ENCODE data around the gene BICC1.

- no peak for TF ChIP-seq CTCF (IDR thresholded peaks at IDR 0.05)
- TF ChIP-seq POLR2AphosphoS5 (IDR thresholded peaks at IDR 0.05) = no peak
- TF ChIP-seq POLR2A (IDR thresholded peaks at IDR 0.05) = no peak
- TF ChIP-seq EP300 (IDR thresholded peaks at IDR 0.05) = no peak
These were observed 293.7 kb downstream of the BICC1 start for GRCh38 chr10:58806323-58806722.

Data from upper lobe of left lung (tissue), 4 donors.